GM10266 (cell line): ENCODE results near the gene CD300LF.

Experiments
- DNase-seq: peaks from one replicate; pipeline ENCODE4 v3.0.0; 2012; ENCODE audit errors: extremely low spot score
- CTCF ChIP-seq: IDR thresholded peaks from 2 replicates; pipeline ENCODE4 v1.5.1; 2012; ENCODE audit warnings: mild to moderate bottlenecking, low read depth; ENCODE audit not compliant: control insufficient read depth, insufficient read depth; ENCODE audit errors: missing control alignments

The CD300LF gene

DNA sequence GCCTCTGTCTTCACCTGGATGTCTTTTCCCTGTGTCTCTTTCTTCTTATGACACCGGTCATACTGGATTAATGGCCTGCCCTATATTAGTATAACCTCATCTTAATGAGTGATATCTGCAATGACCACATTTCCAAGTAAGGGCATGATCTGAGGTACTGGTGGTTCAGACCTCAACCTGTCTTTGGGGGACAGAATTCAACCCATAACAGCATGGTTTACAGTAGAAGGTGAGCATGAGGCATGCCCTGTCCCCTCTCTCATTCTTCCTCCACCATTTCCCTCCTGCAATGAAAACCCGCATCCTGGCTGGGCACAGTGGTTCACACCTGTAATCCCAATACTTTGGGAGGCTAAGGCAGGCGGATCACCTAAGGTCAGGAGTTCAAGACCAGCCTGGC, 21.5 kb upstream of the CD300LF start:
- no peak for TF ChIP-seq CTCF
- DNase-seq, result peak; percentile 4

DNA sequence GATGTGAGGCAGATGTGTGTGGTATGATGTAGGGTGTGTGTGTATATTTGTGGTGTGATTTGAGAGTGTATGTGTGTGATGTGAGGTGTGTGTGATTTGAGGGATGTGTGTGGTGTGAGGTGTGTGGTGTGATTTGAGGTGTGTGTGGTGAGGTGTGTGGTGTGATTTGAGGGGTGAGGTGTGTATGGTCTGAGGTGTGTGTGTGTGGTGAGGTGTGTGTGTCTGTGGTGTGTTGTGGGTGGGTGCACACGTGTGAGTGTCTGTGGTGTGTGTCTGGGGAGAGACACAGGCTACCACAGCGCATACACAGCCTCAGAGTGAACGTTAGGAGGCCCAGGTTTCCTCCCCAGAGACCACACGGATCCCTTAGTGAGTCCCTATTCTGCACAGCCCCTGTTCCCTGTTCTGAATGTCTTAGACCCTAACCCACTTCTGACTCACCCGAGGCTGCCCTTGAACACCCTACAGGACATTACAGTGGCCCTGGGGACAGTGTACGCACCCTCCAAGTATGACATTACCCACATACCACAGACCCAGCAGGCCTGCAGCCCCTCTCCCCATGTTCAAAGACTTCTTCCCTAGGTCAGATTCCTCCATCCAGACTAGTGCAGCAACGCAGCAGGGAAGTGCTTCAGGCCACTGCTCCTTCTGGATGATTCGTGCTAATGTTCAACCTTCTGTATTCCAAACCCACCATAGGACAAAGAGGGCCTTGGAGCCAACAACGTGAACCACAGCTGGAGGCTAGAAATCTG, 20.8 kb upstream of the CD300LF start:
- DNase-seq, result peak; percentile 5
- no peak for TF ChIP-seq CTCF

DNA sequence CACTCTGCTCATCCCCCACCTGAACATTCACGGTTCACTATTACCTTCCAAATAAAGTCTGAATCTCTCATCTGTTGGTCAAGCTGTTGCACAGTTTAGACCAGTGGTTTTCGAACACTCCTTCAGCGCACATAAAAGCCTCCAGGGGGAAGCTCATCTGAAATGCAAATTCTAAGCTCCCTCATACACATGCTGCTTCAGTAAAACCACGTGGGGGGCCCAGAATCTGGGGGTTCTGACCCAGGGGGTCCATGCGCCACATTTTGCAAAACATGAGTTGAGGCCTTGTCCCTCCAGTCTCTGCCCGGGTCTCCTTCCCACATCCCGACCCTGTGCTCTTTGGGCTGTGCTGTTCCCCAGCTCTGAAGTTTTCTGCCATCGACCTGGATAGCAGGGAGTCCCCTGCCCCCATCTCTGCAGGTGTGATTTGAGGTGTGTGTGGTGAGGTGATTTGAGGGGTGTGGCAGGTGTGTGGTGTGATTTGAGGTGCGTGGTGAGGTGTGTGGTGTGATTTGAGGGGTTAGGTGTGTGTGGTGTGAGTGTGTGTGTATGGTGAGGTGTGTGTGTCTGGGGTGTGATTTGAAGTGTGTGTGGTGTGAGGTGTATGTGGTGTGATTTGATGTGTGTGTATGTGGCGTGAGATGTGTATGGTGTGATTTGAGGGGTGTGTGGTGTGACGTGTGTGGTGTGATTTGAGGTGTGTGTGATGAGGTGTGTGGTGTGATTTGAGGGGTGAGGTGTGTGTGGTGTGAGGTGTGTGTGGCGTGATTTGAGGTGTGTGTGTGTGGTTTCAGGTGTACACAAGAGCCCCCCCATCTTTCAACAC, 19.5 kb upstream of the CD300LF start:
- TF ChIP-seq CTCF, result no peak
- DNase-seq, result no peak

DNA sequence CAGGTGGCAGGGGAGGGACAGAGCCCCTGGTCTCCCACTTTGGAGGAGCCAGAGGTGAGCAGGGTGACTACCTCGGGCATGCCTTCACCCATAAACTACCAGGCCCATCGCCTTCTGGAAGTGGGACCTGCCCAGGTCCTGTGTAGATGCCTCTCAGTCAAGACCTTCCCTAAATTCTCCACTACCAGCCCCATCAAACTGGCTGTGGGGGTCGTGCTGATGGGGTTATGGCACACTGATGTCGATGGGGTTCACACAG, 18.6 kb upstream of the CD300LF start:
- TF ChIP-seq CTCF, result no peak
- DNase-seq, result no peak

GRCh38 chr17:74730491-74731346, 18.0 kb upstream of the CD300LF start:
- no peak for DNase-seq

DNA sequence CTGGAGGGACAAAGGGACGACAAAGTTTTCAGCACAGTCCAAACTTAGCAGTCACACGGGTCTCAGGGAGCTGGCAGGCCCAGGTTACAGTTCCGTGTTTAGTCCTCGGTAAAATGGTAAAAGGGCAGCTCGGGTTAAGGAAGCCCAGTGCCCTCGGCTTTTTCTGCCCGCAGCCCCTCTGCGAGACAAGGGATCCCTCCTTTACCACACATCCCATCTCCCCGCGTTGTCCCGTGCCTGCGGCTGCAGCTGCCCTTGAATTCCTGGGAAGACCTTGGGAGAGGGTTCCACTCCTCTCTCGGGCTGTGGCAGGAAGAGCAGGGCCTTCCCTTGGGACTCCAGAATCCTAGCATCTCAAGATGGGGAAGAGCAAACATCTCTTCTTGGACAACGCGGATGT, 17.1 kb upstream of the CD300LF start:
- DNase-seq, result no peak
- TF ChIP-seq CTCF, result no peak

More at GRCh38 chr17:74730491-74731346, 18.0 kb upstream of the CD300LF start:
- no peak for TF ChIP-seq CTCF
